Activated CD4-positive, alpha-beta T cell treated with anti-CD3 and anti-CD28 coated beads for 36 hours (primary cell): Measurements from ENCODE around the gene RFX7. TPM values are rescaled to one million over a fixed set of nuclear protein-coding genes. Genes with fewer than 3 reads are reported as not detected.

Source experiments
- ATAC-seq: fragments of 200-7000 bp; cut with Tn5 transposase; one replicate; pipeline ENCODE4 v1.10.0; 2021; ENCODE audit warnings: mild to moderate bottlenecking, moderate library complexity
- CTCF ChIA-PET: fragments of 350-600 bp; sonication (Branson Sonifier 250); formaldehyde crosslinking; loops from one replicate; lab custom pipeline; 2021; ENCODE audit warnings: antibody characterized with exemption; lab: Charles Lee
- POLR2A ChIA-PET: fragments of 350-600 bp; sonication (Branson Sonifier 250); formaldehyde crosslinking; loops from one replicate; lab custom pipeline; 2021; ENCODE audit warnings: antibody characterized with exemption, inconsistent platforms; lab: Charles Lee
- DNase-seq: peaks from one replicate; pipeline ENCODE4 v3.0.0-alpha.2; 2020
- H3K27ac Mint-ChIP-seq: one replicate; pipeline ENCODE4 v1.8.0; 2021; ENCODE audit warnings: mixed read lengths
- H3K27me3 Mint-ChIP-seq: one replicate; pipeline ENCODE4 v1.8.0; 2021; ENCODE audit warnings: mixed read lengths
- H3K36me3 Mint-ChIP-seq: one replicate; pipeline ENCODE4 v1.8.0; 2021; ENCODE audit warnings: low read depth, mixed read lengths
- H3K4me1 Mint-ChIP-seq: one replicate; pipeline ENCODE4 v1.8.0; 2021; ENCODE audit warnings: mixed read lengths
- H3K4me3 Mint-ChIP-seq: one replicate; pipeline ENCODE4 v1.8.0; 2021; ENCODE audit warnings: mild to moderate bottlenecking, moderate library complexity, mixed read lengths
- H3K9me3 Mint-ChIP-seq: one replicate; pipeline ENCODE4 v1.8.0; 2021; ENCODE audit warnings: low read depth, mixed read lengths
- intact Hi-C, 2 experiments: fragments of 100-400 bp; cut with DNase I in 1 of 2; cut with micrococcal nuclease in 1 of 2; formaldehyde crosslinking; loops; one replicate each; pipeline versions ENCODE4 v1.14.2 to v1.15.1; 2022 to 2024; cut with DNase I, micrococcal nuclease
- total RNA-seq, 2 experiments: library from RNA; stranded (reverse); gene quantifications; one replicate each; pipeline ENCODE4 v1.2.3, GENCODE V29; 2021

The RFX7 gene
- total RNA-seq, 2 experiments from 2014 or later: 24.0 to 31.4 TPM

GRCh38 chr15:56242576-56243162, 1.0 kb downstream of the RFX7 start:
- Mint-ChIP-seq H3K36me3 (peaks cover 12% of the 10 kb centered on the region), H3K4me3 (peak overlapping the region; percentile 80), H3K4me1 (peaks cover 37% of the 10 kb centered on the region), H3K9me3 (peaks cover 1% of the 10 kb centered on the region), H3K27me3 (no peaks in the 10 kb centered on the region), H3K27ac (peak overlapping the region; percentile 83)
- DNase-seq (peak; percentile 59), ATAC-seq (no peak)
- intact Hi-C loops: loop anchor here (2.0 to 10.0 kb wide), 6 partner anchors 35 to 642 kb away; partner anchors contain the start of gene NEDD4 (in 1 of the 2)
- POLR2A ChIA-PET: no interaction called here
- CTCF ChIA-PET: interaction anchor here (0.6 kb wide), 1 partner anchor 68 kb away, joined by 4 read pairs; no protein-coding TSS in a partner anchor

- peak overlapping the region; percentile 42 for H3K27ac Mint-ChIP-seq
- H3K27me3 Mint-ChIP-seq: no peaks in the 10 kb centered on the region
- ATAC-seq: no peak
- peaks cover 43% of the 10 kb centered on the region for H3K4me1 Mint-ChIP-seq
- POLR2A ChIA-PET: no interaction called here
- CTCF ChIA-PET: interaction anchor here (0.6 kb wide), 1 partner anchor 1105 kb away, joined by 3 read pairs; no protein-coding TSS in a partner anchor
- H3K4me3 Mint-ChIP-seq: peak overlapping the region; percentile 80
- no peak for DNase-seq
- intact Hi-C loops: loop anchor here (2.0 to 10.0 kb wide), 6 partner anchors 34 to 643 kb away; partner anchors contain the start of gene NEDD4 (in 1 of the 2)
- peaks cover 15% of the 10 kb centered on the region for H3K36me3 Mint-ChIP-seq
- peaks cover 1% of the 10 kb centered on the region for H3K9me3 Mint-ChIP-seq
These were observed 2.1 kb downstream of the RFX7 start for GRCh38 chr15:56241374-56242105.

- intact Hi-C loops: loop anchor here (5.0 to 10.0 kb wide), 5 partner anchors 33 to 644 kb away; partner anchors contain the start of gene NEDD4 (in 1 of the 2)
- ATAC-seq (no peak), DNase-seq (no peak)
- peaks cover 1% of the 10 kb centered on the region for H3K9me3 Mint-ChIP-seq
- ChIA-PET POLR2A (interaction anchor here (0.6 kb wide), 1 partner anchor 690 kb away, joined by 4 read pairs; no protein-coding TSS in a partner anchor), CTCF (interaction anchor here (0.6 kb wide), 1 partner anchor 154 kb away, joined by 3 read pairs; no protein-coding TSS in a partner anchor)
- peaks cover 22% of the 10 kb centered on the region for H3K36me3 Mint-ChIP-seq
- H3K27me3 Mint-ChIP-seq: no peaks in the 10 kb centered on the region
- peaks cover 36% of the 10 kb centered on the region for H3K4me1 Mint-ChIP-seq
- H3K4me3 Mint-ChIP-seq: no peak overlapping the region
- no peak overlapping the region for H3K27ac Mint-ChIP-seq
These were observed 3.3 kb downstream of the RFX7 start for GRCh38 chr15:56240390-56240789.

GRCh38 chr15:56236197-56236596, 7.5 kb downstream of the RFX7 start:
- peaks cover 38% of the 10 kb centered on the region for H3K4me1 Mint-ChIP-seq
- H3K36me3 Mint-ChIP-seq: peaks cover 64% of the 10 kb centered on the region
- DNase-seq: no peak
- ChIA-PET CTCF (interaction anchor here (1.8 kb wide), 1 partner anchor 10 kb away, joined by 6 read pairs; no protein-coding TSS in a partner anchor), POLR2A (interaction anchor here (0.6 kb wide), 1 partner anchor 694 kb away, joined by 3 read pairs; no protein-coding TSS in a partner anchor)
- no peak overlapping the region for H3K27ac Mint-ChIP-seq
- no peak for ATAC-seq
- H3K27me3 Mint-ChIP-seq: no peaks in the 10 kb centered on the region
- intact Hi-C loops: no loop called here
- H3K4me3 Mint-ChIP-seq: no peak overlapping the region
- H3K9me3 Mint-ChIP-seq: peaks cover 29% of the 10 kb centered on the region

- POLR2A ChIA-PET: no interaction called here
- intact Hi-C loops: no loop called here
These were observed 8.9 kb downstream of the RFX7 start for GRCh38 chr15:56234804-56235203.

GRCh38 chr15:56233549-56233948, 10.1 kb downstream of the RFX7 start:
- Mint-ChIP-seq H3K4me3 (no peak overlapping the region), H3K27ac (no peak overlapping the region), H3K36me3 (peaks cover 82% of the 10 kb centered on the region), H3K4me1 (peaks cover 27% of the 10 kb centered on the region), H3K27me3 (no peaks in the 10 kb centered on the region), H3K9me3 (peaks cover 40% of the 10 kb centered on the region)
- intact Hi-C loops: no loop called here
- peak; percentile 58 for ATAC-seq
- ChIA-PET CTCF (interaction anchor here (0.8 kb wide), 1 partner anchor 139 kb away, joined by 3 read pairs; no protein-coding TSS in a partner anchor), POLR2A (no interaction called here)
- DNase-seq: no peak

More at GRCh38 chr15:56234804-56235203, 8.9 kb downstream of the RFX7 start:
- Mint-ChIP-seq H3K4me1 (peaks cover 31% of the 10 kb centered on the region), H3K4me3 (no peak overlapping the region), H3K27ac (no peak overlapping the region), H3K36me3 (peaks cover 76% of the 10 kb centered on the region), H3K9me3 (peaks cover 38% of the 10 kb centered on the region), H3K27me3 (no peaks in the 10 kb centered on the region)
- ATAC-seq (no peak), DNase-seq (no peak)
- CTCF ChIA-PET: interaction anchor here (1.8 kb wide), 1 partner anchor 9 kb away, joined by 6 read pairs; no protein-coding TSS in a partner anchor

- H3K27me3 Mint-ChIP-seq: no peaks in the 10 kb centered on the region
- POLR2A ChIA-PET: no interaction called here
- no peak overlapping the region for H3K27ac Mint-ChIP-seq
- H3K36me3 Mint-ChIP-seq: peaks cover 82% of the 10 kb centered on the region
- peaks cover 25% of the 10 kb centered on the region for H3K4me1 Mint-ChIP-seq
- intact Hi-C loops: no loop called here
- peaks cover 49% of the 10 kb centered on the region for H3K9me3 Mint-ChIP-seq
- ATAC-seq (no peak), DNase-seq (no peak)
- no peak overlapping the region for H3K4me3 Mint-ChIP-seq
- CTCF ChIA-PET: interaction anchor here (1.8 kb wide), 1 partner anchor 17 kb away, joined by 4 read pairs; no protein-coding TSS in a partner anchor
These were observed 11.6 kb downstream of the RFX7 start for GRCh38 chr15:56232058-56232457.

GRCh38 chr15:56228854-56229253, 14.8 kb downstream of the RFX7 start:
- DNase-seq: no peak
- intact Hi-C loops: no loop called here
- Mint-ChIP-seq H3K36me3 (peaks cover 66% of the 10 kb centered on the region), H3K27ac (no peak overlapping the region), H3K4me3 (no peak overlapping the region), H3K27me3 (no peaks in the 10 kb centered on the region), H3K9me3 (peaks cover 47% of the 10 kb centered on the region), H3K4me1 (peaks cover 20% of the 10 kb centered on the region)
- POLR2A ChIA-PET: no interaction called here
- CTCF ChIA-PET: no interaction called here
- no peak for ATAC-seq

- ChIA-PET POLR2A (no interaction called here), CTCF (no interaction called here)
- no peaks in the 10 kb centered on the region for H3K27me3 Mint-ChIP-seq
- DNase-seq (no peak), ATAC-seq (no peak)
- peaks cover 15% of the 10 kb centered on the region for H3K4me1 Mint-ChIP-seq
- peaks cover 44% of the 10 kb centered on the region for H3K9me3 Mint-ChIP-seq
- intact Hi-C loops: no loop called here
- peaks cover 61% of the 10 kb centered on the region for H3K36me3 Mint-ChIP-seq
- no peak overlapping the region for H3K27ac Mint-ChIP-seq
- no peak overlapping the region for H3K4me3 Mint-ChIP-seq
These were observed 15.3 kb downstream of the RFX7 start for GRCh38 chr15:56228352-56228751.

GRCh38 chr15:56227780-56228179, 15.9 kb downstream of the RFX7 start:
- Mint-ChIP-seq H3K9me3 (peaks cover 42% of the 10 kb centered on the region), H3K36me3 (peaks cover 61% of the 10 kb centered on the region), H3K4me1 (peaks cover 11% of the 10 kb centered on the region), H3K27me3 (no peaks in the 10 kb centered on the region), H3K27ac (no peak overlapping the region), H3K4me3 (no peak overlapping the region)
- no peak for ATAC-seq
- DNase-seq: no peak
- CTCF ChIA-PET: no interaction called here
- intact Hi-C loops: no loop called here
- POLR2A ChIA-PET: no interaction called here

- Mint-ChIP-seq H3K4me1 (peaks cover 11% of the 10 kb centered on the region), H3K4me3 (no peak overlapping the region)
- no peak for DNase-seq
These were observed 16.4 kb downstream of the RFX7 start for GRCh38 chr15:56227306-56227705.

More at GRCh38 chr15:56227306-56227705, 16.4 kb downstream of the RFX7 start:
- CTCF ChIA-PET: interaction anchor here (1.1 to 2.0 kb wide), 2 partner anchors 8 to 18 kb away, joined by 4 to 6 read pairs; no protein-coding TSS in a partner anchor
- ATAC-seq: no peak
- no peaks in the 10 kb centered on the region for H3K27me3 Mint-ChIP-seq
- peaks cover 60% of the 10 kb centered on the region for H3K36me3 Mint-ChIP-seq
- POLR2A ChIA-PET: no interaction called here
- peaks cover 42% of the 10 kb centered on the region for H3K9me3 Mint-ChIP-seq
- no peak overlapping the region for H3K27ac Mint-ChIP-seq
- intact Hi-C loops: no loop called here
